GM12801 (cell line): Measurements from ENCODE around the gene CD6.

Source experiments
- TF ChIP-seq, protein P1 (sequence below): IDR thresholded peaks from one replicate; pipeline ENCODE4 v1.5.1; 2011; ENCODE audit warnings: control low read depth; ENCODE audit not compliant: insufficient read length; ENCODE audit errors: extremely low read depth

Gene CD6

GRCh38 chr11:61065955-61066638 is 94.6 kb downstream of the CD6 start:
- TF ChIP-seq, protein P1, sequence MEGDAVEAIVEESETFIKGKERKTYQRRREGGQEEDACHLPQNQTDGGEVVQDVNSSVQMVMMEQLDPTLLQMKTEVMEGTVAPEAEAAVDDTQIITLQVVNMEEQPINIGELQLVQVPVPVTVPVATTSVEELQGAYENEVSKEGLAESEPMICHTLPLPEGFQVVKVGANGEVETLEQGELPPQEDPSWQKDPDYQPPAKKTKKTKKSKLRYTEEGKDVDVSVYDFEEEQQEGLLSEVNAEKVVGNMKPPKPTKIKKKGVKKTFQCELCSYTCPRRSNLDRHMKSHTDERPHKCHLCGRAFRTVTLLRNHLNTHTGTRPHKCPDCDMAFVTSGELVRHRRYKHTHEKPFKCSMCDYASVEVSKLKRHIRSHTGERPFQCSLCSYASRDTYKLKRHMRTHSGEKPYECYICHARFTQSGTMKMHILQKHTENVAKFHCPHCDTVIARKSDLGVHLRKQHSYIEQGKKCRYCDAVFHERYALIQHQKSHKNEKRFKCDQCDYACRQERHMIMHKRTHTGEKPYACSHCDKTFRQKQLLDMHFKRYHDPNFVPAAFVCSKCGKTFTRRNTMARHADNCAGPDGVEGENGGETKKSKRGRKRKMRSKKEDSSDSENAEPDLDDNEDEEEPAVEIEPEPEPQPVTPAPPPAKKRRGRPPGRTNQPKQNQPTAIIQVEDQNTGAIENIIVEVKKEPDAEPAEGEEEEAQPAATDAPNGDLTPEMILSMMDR, result no peak

DNA sequence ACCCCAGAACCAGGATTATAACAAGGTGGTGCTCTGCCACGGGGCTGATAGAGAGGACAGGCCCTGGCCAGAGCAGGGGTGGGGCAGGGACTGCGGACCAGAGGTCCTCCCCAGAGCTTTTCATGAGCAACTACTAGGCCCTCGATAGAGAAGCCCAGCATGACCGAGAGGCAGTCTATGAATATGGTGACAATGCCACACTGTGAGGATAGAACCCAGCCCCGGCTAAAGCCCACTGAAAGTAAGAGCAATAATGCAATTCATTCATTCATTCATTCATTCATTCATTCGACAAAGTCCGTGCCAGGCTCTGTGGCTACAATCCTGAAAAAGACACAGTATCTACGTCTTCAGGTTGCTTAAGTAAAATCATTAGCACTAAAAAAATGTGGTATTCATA is 95.2 kb downstream of the CD6 start:
- TF ChIP-seq, protein P1, result no peak

DNA sequence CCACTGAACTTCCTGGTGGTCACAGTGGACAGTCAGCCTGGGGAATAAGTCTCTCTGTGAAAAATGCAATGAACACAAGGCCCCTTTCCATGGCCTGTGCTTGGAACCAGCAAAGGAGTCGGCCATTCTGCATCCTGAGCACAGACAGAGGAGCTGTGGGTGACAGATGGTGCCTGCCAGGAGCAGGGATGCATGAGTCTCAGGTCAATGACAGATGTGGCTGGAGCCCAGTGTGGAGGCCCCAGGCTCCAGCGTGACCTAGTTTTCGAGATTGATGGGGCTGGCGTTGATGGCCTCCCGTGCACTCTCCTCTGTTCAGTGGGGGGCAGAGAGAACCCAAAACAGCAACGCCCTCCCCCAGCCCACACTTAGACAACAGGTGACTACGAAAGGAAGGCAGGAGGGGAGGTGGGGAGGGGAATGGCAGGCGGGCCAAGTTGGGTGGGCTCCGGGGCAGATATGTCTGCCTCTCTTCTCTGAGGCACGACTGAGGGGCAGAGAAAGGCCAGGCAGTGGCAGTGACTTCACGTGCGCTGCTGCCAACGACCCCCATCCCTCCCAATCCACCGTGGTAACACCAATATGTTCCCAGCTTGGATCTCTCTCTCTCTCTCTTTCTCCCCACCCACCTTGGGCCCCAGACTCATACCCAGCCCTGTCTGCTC is 96.4 kb downstream of the CD6 start:
- TF ChIP-seq, protein P1, result no peak

GRCh38 chr11:61068581-61068980 is 97.1 kb downstream of the CD6 start:
- TF ChIP-seq, protein P1, result no peak

- TF ChIP-seq, protein P1, result no peak
Measured at GRCh38 chr11:61069427-61069826, 97.9 kb downstream of the CD6 start.
